ENCODE results near the gene LYZL1.

- TF ChIP-seq CTCF (IDR thresholded peaks at IDR 0.05 in 2 of 3, conservative IDR thresholded peaks at IDR 0.05 in 1 of 3; ENCODE audit: borderline replicate concordance in 1 of 3, insufficient read depth in 1 of 3, low read depth in 2 of 3, low read length in 2 of 3), result no peak
- no peak for TF ChIP-seq YY1 (IDR thresholded peaks at IDR 0.05; ENCODE audit: extremely low read depth, insufficient replicate concordance, low read depth, low read length)
- TF ChIP-seq ZNF274 (IDR thresholded peaks at IDR 0.05; ENCODE audit: low read depth, low read length), result no peak
- no peak for TF ChIP-seq POLR2A (IDR thresholded peaks at IDR 0.05; ENCODE audit: borderline replicate concordance, extremely low read depth, insufficient read depth, insufficient read length)
- no peak for TF ChIP-seq EZH2phosphoT487 (IDR thresholded peaks at IDR 0.05; ENCODE audit: borderline replicate concordance)
- no peak for TF ChIP-seq EGR1 (IDR thresholded peaks at IDR 0.05; ENCODE audit: low read depth)
- no peak for TF ChIP-seq RAD21 (IDR thresholded peaks at IDR 0.05; ENCODE audit: low read depth)
- no peak for TF ChIP-seq JUND (IDR thresholded peaks at IDR 0.05)
Measured at GRCh38 chr10:29323367-29323766, 34.5 kb downstream of the LYZL1 start.
